ENCODE results near the gene NAT8L.

NAT8L gene

DNA sequence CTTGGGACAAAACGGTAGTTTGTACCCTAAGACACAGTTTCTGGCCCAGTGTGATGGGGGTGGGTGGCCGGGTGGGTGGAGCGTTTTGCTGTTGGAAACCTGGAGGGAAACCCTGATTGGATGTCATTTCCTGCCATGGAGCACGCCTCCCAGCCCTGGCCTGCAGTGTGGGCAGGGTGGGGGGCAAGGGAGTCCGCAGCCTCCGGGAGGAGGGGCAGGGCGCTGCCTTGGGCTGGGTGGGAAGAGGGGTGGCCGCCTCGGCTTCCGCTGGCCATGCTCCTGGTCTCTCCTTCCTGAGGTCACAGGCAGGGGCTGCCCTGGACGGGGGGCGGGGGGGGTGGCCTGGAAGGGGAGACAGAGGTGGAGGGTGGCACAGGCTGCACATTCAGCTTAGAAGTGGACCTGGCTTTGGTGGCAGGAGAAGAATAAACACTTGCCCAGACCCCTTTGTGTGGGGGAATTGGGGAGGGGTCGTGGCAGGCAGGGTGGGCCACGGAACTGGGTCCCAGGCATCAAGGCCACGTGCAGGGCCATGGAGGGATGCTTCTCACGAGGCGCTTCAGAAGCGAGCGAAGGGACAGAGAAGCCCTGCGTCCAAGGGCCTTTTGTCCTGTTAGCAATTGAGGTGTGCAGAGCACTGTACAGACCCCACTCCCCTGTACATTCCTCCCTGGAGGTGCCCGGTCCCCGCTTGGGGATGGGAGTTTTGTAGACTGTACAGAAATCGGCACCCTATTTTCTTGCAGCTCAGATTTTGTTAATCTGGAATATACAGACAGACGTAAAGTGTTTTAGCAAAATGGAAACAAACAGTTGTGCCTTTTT is 6.2 kb downstream of the NAT8L start:
- H3K9ac ChIP-seq (ENCODE audit: low read length): no peak overlapping the region
- H3K27ac ChIP-seq (ENCODE audit: low read depth, low read length): no peak overlapping the region
- H4K20me1 ChIP-seq (ENCODE audit: low read depth, low read length): no peaks in the 10 kb centered on the region; the same call in 1 of the 2 replicates
- no peaks in the 10 kb centered on the region for H3K9me3 ChIP-seq (ENCODE audit: insufficient read depth, low read length)
- no peaks in the 10 kb centered on the region for H3K27me3 ChIP-seq (ENCODE audit: low read length)
- no peaks in the 10 kb centered on the region for H3K79me2 ChIP-seq (ENCODE audit: insufficient read depth, low read length)
- no peak overlapping the region for H3K4me2 ChIP-seq (ENCODE audit: low read depth, low read length, poor library complexity, severe bottlenecking)
- TF ChIP-seq EZH2phosphoT487 (conservative IDR thresholded peaks at IDR 0.05; ENCODE audit: low read length): no peak
- TF ChIP-seq, protein P1, sequence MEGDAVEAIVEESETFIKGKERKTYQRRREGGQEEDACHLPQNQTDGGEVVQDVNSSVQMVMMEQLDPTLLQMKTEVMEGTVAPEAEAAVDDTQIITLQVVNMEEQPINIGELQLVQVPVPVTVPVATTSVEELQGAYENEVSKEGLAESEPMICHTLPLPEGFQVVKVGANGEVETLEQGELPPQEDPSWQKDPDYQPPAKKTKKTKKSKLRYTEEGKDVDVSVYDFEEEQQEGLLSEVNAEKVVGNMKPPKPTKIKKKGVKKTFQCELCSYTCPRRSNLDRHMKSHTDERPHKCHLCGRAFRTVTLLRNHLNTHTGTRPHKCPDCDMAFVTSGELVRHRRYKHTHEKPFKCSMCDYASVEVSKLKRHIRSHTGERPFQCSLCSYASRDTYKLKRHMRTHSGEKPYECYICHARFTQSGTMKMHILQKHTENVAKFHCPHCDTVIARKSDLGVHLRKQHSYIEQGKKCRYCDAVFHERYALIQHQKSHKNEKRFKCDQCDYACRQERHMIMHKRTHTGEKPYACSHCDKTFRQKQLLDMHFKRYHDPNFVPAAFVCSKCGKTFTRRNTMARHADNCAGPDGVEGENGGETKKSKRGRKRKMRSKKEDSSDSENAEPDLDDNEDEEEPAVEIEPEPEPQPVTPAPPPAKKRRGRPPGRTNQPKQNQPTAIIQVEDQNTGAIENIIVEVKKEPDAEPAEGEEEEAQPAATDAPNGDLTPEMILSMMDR (IDR thresholded peaks at IDR 0.05; ENCODE audit: insufficient read depth, low read length, poor library complexity, severe bottlenecking): no peak
- H2AFZ ChIP-seq (ENCODE audit: low read depth, low read length, severe bottlenecking): no peak overlapping the region
- H3F3A ChIP-seq (ENCODE audit: insufficient read depth): no peaks in the 10 kb centered on the region
- no peak overlapping the region for H3K4me3 ChIP-seq (ENCODE audit: insufficient read depth, low read length, poor library complexity, severe bottlenecking)
- no peaks in the 10 kb centered on the region for H3K36me3 ChIP-seq (ENCODE audit: low read length)
- H3K9me2 ChIP-seq (replicated peaks; ENCODE audit: insufficient read depth, low read length): no peaks in the 10 kb centered on the region

DNA sequence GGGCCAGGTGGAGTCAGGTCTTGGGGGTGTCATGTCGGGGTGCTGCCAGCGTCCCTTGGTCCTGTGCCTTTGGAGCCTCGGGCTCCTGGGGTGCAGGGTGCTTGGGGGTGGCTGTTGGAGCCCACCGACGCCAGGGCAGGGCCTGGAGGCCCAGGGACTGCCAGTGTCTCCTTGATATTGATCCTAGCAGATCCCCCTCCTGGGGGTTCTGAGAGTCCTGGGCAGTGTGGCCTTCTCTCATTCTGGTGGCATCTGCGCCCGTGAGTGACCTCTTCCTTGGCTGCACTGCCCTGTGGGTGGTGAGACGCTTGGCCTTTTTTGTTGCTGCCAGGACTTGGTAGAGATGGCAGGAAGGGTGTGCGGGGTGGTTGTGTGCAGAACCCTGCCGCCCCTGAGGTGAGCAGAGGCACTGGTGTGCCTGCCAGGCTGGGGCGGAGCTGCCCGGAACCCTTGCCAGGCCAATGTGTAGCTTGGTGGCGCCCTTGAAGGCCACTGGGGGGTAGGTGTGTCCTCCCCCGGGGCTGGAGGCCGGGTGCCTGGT is 7.0 kb downstream of the NAT8L start:
- Histone ChIP-seq H3K4me2 (ENCODE audit: low read depth, low read length, poor library complexity, severe bottlenecking) (no peak overlapping the region), H3K27ac (ENCODE audit: low read depth, low read length) (no peak overlapping the region), H3K9me3 (ENCODE audit: insufficient read depth, low read length) (no peaks in the 10 kb centered on the region), H3K27me3 (ENCODE audit: low read length) (no peaks in the 10 kb centered on the region), H4K20me1 (ENCODE audit: low read depth, low read length) (no peaks in the 10 kb centered on the region; the same call in 1 of the 2 replicates), H3K79me2 (ENCODE audit: insufficient read depth, low read length) (no peaks in the 10 kb centered on the region), H3K4me3 (ENCODE audit: insufficient read depth, low read length, poor library complexity, severe bottlenecking) (no peak overlapping the region), H3F3A (ENCODE audit: insufficient read depth) (no peaks in the 10 kb centered on the region), H3K9ac (ENCODE audit: low read length) (no peak overlapping the region), H3K9me2 (replicated peaks; ENCODE audit: insufficient read depth, low read length) (no peaks in the 10 kb centered on the region), H2AFZ (ENCODE audit: low read depth, low read length, severe bottlenecking) (no peak overlapping the region), H3K36me3 (ENCODE audit: low read length) (no peaks in the 10 kb centered on the region)
- no peak for TF ChIP-seq EZH2phosphoT487 (conservative IDR thresholded peaks at IDR 0.05; ENCODE audit: low read length)
- TF ChIP-seq, protein P1 (IDR thresholded peaks at IDR 0.05; ENCODE audit: insufficient read depth, low read length, poor library complexity, severe bottlenecking): no peak

DNA sequence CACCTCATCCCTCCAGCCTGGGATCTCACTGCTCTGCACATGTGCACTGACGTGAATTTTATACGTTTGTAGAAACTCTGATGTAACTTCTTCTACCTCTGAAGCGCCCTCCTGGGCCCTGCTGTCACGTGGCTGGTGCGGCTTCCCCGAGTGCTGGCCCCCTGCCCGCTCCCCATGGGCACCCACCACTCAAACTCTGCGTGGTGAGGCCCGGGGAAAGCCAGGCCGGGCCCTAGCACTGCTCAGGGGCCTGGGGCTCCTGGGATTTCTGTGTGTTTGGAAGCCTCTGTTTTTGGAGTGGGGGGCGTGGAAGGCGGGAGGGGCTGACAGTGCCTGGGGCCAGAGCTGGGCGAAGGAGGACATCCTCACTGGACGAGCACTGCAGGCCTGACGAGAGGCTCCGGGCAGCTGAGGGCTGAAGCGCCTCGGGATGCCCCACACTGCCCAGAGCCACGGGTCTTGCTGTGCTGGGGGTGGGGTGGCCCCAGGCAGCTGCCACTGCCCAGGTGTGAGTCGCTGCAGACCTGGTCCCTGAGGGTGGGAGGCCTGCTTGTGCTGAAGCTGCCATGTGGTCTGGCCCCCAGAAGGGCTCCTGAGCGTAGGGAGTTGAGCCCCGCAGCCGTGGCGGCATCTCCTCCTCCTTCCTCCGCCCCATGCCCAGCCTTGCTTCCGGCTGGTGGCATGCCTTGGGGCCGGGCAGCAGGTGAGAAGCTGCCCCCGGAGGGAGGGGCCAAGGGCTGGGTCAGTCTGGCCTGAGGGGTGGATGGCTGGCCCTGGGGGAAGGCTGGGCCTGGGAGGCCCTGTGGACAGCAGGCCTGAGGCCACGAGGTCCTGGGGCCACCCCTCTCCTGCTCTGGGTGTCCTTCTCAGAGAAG is 7.7 kb downstream of the NAT8L start:
- Histone ChIP-seq H3K36me3 (ENCODE audit: low read length) (no peaks in the 10 kb centered on the region), H3K9me2 (replicated peaks; ENCODE audit: insufficient read depth, low read length) (no peaks in the 10 kb centered on the region), H3F3A (ENCODE audit: insufficient read depth) (no peaks in the 10 kb centered on the region), H2AFZ (ENCODE audit: low read depth, low read length, severe bottlenecking) (no peak overlapping the region), H3K9ac (ENCODE audit: low read length) (no peak overlapping the region), H3K4me2 (ENCODE audit: low read depth, low read length, poor library complexity, severe bottlenecking) (no peak overlapping the region), H3K9me3 (ENCODE audit: insufficient read depth, low read length) (no peaks in the 10 kb centered on the region), H3K79me2 (ENCODE audit: insufficient read depth, low read length) (no peaks in the 10 kb centered on the region), H3K27me3 (ENCODE audit: low read length) (no peaks in the 10 kb centered on the region), H4K20me1 (ENCODE audit: low read depth, low read length) (no peaks in the 10 kb centered on the region; the same call in 1 of the 2 replicates), H3K27ac (ENCODE audit: low read depth, low read length) (no peak overlapping the region), H3K4me3 (ENCODE audit: insufficient read depth, low read length, poor library complexity, severe bottlenecking) (no peak overlapping the region)
- TF ChIP-seq, protein P1 (IDR thresholded peaks at IDR 0.05; ENCODE audit: insufficient read depth, low read length, poor library complexity, severe bottlenecking): no peak
- no peak for TF ChIP-seq EZH2phosphoT487 (conservative IDR thresholded peaks at IDR 0.05; ENCODE audit: low read length)

Data from SU-DHL-6 (cell line).